ENCODE data around the gene HCN2.

The HCN2 gene

DNA sequence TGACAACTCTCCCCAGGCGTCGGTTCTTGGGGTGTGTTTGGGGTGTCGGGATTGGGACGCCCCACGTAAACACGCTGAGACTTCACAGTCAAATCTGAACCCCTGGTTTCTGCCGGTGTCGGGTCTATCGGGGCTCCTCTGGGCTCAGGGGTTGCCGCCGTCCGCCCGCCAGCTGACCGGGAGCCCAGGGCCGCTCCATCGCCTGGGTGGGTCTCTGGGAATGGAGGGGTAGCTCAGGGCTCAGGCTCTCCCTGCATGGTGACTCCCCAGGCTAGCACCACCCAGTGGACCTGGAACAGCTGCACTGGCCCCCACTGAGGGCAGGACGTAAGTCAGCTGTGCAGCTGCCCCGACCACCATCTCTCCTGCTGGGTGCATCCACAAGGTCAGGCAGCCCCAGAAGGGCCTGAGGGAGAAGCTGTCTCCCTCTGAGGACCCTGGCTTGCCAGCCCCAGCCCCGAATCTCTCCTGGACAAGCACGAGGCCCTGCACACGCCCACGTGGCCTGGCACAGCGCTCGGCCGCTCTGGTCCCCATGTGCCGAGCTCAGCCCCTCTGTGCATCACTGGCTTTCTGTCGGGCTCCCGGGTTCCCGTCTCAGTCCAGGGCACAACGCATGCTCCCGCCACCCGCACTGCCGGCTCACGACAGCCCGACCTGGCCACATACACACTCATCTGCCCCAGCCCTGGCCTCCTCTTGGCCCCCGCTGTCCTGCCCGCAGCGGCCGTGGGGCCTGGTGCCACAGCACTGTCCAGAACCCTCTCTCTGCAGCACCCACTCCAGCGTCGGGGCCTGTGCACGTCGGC lies 67.3 kb downstream of the HCN2 start:
- DNase-seq (ENCODE audit: low read depth) = no peak

DNA sequence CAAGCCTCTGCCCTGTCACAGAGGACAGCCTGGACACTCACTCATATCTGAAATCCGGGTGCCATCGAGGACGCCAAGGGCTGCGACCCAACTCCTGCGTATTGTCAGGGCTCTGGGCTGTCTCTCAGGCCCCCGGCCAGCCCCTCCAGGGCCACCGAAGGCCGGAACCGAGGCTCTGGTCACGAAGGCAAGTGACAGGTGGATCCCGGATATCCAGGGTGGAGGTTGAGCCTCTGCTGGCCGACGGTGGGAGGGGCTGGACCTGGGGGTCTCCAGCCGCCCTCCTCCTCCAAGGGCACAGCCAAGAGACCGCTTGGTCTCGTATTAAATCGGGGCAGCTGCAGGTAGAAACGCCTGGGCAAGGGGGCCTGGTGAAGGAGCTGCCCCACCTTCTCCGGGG lies 67.9 kb downstream of the HCN2 start:
- DNase-seq (ENCODE audit: low read depth) = no peak

DNA sequence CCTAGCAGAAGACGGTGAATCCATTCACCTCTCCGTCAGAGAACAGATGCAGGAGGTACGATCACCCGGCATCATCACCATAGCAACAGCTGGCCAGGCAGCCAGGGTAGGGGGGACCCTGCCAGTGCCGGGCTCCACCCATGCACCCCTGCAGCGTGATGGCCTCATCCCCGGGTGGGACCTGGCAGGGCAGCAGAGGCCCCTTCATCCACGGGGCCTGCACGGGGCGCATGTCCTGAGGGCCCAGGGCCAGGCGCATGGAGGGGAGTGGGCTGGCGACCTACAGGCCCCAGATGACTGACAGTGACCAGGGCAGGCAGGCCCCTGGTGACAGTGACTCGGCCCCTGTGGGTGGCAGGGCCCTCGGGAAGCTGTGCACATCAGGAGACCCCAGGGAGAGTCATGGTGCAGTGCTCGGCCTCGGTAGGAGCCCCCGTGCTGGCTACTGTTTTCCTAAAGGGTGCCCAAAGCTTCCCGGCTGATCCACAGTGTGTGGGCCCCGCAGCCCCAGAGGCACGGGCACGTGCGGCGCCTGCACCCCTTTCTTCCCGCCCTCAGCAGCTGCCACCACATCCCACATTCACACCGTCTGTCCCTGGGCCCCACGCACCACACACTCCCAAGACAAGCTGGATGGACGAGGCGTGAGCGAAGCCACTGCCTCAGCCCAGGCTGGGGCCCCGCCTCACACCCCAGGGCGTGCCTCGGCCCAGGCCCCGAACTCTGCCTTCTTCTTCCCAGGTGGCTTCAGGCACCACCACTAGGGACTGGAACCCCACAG lies 68.6 kb downstream of the HCN2 start:
- DNase-seq (ENCODE audit: low read depth) = no peak

DNA sequence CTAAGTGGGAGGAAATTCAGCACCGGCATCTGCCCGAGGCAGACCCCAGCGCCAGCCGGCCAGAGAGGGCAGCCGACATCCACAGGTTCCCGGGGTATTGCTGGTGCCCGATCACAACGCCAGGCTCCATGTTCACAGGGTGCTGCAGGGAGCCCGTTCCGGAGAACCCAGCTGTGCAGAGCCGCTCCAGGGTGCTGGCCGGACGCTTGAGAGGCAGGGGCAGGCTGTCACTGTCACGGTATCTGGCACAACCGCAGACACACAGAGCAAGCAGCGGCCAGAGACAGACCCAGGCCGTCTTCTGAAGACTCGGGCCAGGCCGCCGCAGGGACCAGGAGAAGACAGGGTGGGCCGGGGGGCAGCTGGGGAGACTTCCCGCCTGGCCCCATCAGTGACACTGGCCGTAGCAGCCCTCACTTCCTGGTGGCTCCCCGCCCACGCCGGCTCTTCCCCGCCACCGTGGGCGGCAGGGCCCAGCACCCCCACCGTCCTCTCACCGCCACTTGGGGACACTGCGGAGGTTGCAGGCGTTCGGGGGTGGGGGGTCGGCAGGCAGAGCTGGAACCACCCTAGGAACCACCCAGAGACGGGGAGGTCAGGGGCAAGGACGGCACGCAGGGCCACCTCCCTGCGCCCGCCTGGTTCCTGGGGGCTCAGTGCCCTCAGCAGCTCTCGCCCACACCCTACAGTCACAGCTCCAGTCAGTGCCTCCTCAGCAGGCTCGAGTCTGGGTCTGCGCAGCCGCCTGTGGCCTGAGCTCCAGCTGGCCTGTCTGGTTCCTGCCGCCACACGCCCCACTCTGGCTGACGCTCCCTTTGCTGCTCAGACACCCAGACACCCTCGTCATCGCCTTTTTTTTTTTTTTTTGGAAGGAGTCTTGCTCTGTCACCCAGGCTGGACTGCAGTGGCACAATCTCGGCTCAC lies 69.5 kb downstream of the HCN2 start:
- DNase-seq (ENCODE audit: low read depth) = no peak

DNA sequence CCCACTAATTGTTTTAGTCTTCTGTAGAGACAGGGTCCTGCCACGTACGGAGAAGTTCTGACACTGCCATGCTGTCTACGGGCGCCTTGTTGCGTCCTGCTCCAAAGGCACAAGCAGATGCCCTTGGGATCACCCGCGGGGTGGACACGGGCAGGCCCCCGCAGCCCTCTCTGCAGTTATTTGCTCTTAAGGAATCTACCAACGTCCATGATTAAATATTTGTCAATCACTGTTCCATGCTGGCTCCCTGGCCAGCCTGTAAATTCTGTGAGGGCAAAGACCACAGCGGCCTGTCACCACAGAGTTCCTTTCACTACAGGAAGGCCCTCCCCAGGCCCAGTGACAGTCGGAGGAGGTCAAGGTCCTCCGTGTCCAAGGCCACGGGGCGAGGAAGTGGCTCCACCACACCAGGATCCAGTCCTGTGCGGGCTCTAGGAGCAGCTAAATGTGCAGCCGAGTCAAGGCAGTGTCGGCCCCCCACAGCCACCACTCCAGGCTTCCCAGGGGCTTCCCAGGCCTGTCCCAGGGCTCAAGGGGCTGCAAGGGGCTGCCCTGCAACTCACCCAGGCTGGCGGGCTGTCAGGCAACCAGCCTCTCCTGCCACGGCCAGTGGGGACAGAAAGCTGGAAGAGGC lies 71.2 kb downstream of the HCN2 start:
- DNase-seq (ENCODE audit: low read depth) = no peak

DNA sequence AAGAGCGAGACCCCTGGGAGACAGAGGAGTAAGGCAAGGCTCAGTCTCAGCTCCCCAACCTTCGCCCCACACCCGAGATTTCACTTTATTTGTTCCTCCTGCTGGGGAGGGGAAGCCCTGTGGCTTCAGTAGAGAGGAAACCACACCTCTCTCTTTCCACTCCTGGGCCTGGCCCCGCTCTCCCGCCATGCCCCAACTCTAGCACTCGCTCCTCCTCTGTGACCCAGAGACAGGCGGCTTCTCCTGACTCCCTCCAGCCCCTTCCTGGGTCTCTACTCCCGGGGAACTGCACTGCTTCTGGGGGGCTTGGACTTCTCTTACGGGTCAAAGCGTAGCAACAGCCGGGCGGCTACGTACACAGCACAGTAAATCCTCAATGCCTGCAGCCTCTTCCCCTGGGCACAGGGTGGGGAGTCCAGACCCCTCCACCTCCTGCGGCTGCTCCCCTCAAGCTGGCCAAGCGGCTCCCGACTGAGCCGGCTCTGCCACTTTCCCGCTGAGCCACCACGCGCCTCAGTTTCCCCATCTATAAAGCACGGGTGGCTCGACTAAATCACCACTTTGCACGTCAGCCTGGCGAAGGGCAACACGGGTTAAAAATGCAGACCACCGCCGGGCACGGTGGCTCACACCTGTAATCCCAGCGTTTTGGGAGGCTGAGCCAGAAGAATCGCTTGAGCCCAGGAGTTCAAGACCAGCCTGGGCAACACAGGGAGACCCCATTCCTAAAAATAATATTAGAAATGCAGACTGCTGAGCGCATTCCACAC lies 71.9 kb downstream of the HCN2 start:
- no peak for DNase-seq (ENCODE audit: low read depth)

DNA sequence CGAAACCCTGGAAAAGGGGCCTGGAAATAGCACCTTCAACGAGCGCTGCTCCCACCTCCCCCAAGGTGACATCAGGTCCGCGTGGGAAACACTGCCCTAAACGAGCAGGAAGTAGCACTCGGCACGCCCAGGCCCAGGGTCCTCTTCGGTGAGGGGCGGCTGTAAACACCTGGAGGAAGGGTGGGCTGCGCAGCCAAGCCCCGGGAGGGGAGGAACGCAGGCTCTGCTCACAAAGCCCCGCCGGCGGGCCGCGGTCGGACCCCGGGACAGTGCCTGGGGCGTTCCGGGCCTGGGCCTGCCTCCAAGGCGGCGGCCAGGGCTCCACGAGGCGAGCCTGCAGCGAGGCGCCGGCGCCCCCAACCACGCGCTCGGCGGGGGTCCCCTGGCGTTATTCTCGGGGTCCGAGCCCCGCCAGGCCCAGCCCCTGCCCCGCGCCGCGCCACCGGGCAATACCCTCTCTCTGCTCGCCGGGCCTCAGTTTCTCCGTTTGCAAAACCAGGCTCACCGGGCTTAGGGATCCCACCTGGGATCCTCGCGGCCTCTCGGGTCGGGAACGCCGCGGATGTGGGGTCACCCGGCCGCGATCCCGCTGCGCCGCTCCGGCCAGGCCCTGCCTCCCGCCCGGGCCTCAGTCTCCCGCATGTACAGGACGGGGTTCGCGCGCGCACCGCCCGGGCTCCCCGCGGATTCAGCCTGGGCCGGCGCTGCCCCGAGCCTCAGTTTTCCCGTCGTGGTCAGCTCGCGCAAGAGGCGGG lies 72.7 kb downstream of the HCN2 start:
- no peak for DNase-seq (ENCODE audit: low read depth)

DNA sequence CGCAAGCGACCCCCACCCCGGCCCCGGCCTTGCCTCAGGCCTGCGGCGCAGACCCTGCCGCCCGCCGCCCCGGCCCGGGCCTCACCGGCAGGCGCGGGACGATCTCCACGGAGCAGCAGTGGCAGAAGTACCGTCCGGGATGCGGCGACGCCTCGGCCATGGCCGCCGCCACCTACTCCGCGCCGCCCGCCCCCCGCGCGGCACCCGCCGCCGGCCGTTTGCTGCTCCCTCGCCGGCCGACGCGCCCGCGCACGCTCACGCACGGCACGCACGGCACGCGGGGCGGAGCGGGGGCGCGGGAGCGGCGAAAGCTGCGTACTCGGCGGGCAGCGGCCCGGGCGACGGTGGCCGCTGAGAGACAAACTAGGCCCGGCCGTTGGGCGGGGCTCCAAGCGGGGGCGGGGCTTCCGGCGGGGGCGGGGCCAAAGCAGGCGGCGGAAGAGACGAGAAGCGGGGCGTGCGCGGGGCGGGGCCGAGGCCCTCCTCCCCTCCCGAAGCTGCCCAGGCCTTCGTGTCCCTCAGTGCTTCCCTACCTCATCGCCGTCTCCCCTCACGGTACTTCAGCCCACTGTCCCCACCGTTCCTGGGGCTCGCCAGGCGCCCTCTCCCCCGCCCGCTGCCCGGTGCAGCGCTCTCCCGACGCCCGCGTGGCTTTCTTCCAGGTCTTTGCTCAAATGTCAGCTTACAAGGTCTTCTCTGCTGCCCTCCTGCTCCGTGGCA lies 73.4 kb downstream of the HCN2 start, which contains the start of gene RNF126:
Gene RNF126 (minus strand): TSS at position 253 of the 720 bp plus-strand sequence. CDS start 93 bp downstream, at position 160.
- no peak for DNase-seq (ENCODE audit: low read depth)

DNA sequence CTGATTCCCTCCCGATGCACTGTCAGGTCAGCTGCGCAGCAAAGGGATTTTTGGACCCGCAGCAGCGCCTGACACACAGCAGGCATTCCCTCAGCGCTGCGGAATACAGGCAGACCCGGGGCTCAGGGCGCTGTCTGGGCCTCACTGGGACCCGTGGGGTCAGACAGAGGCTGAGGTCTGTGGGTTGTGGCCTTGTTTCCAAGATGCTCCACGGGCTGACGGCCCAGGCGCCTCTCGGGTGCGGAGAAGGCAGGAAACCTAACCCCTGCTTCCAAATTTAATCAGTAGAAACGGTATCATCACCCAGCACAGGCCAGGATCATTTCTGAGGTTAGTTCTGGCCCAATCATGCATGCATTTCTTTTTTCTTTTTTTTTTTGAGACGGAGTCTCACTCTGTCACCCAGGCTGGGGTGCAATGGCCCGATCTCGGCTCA lies 74.0 kb downstream of the HCN2 start:
- no peak for DNase-seq (ENCODE audit: low read depth)

DNA sequence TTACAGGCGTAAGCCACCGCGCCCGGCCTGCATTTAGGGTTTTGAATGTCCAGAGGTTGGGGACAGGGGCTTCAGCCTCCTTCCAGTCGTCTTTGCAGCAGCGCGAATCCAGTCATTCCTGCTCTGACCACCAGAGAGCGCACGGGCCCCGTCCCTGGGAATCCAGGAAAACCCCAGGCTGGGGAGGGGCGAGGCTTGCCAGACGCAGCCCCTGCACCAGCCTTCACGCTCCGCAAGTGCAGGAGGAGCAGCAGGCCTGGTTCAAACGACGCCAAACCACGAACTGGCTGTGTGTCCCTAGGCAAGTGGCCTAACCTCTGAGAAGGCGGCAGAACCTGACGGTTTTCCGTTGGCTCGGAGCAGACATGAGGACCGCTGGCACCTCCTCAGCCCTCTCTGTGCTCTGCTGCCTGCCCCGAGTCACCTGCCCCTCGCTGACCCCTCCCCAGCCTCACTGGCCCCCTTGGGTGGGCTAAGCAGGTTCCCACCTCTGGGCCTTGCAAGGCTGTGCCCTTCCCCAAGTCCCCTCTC lies 75.3 kb downstream of the HCN2 start:
- no peak for DNase-seq (ENCODE audit: low read depth)

Data from HS-27A (cell line).